GM23338 (cell line): Measurements from ENCODE around the gene GJB4. TPM values are rescaled to one million over a fixed set of nuclear protein-coding genes. Genes with fewer than 3 reads are reported as not detected.

ENCODE experiments used
- ATAC-seq: fragments of 200-7000 bp; cut with Tn5 transposase; 3 replicates; pipeline ENCODE4 v1.9.1; 2020
- DNase-seq: peaks from one replicate; pipeline ENCODE4 v3.0.0-alpha.2; 2015; ENCODE audit warnings: low spot score
- H2AFZ ChIP-seq: fragments of 200-600 bp; sonication (generic); 2 replicates; pipeline ENCODE4 v1.8.0; 2016; ENCODE audit warnings: antibody characterized with exemption, mild to moderate bottlenecking, moderate library complexity
- H3F3A ChIP-seq: fragments of 200-600 bp; sonication (generic); replicated peaks from 2 replicates; pipeline ENCODE4 v1.8.0; 2017; ENCODE audit warnings: antibody characterized with exemption, mixed run types, low read depth
- H3K27ac ChIP-seq: fragments of 200-600 bp; sonication (generic); 2 replicates; pipeline ENCODE4 v1.6.1; 2016; ENCODE audit warnings: low read depth
- H3K27me3 ChIP-seq: fragments of 200-600 bp; sonication (generic); 2 replicates; pipeline ENCODE4 v1.8.0; 2016; ENCODE audit warnings: mild to moderate bottlenecking, mixed run types, moderate library complexity; ENCODE audit not compliant: insufficient read depth
- H3K36me3 ChIP-seq: fragments of 200-600 bp; sonication (generic); 2 replicates; pipeline ENCODE4 v1.8.0; 2016; ENCODE audit warnings: mild to moderate bottlenecking; ENCODE audit not compliant: insufficient read depth
- H3K4me1 ChIP-seq: fragments of 200-600 bp; sonication (generic); 2 replicates; pipeline ENCODE4 v1.8.0; 2016; ENCODE audit warnings: mild to moderate bottlenecking, moderate library complexity; ENCODE audit not compliant: insufficient read depth
- H3K4me2 ChIP-seq: fragments of 200-600 bp; sonication (generic); 2 replicates; pipeline ENCODE4 v1.7.1; 2017; ENCODE audit warnings: mixed run types
- H3K4me3 ChIP-seq: fragments of 200-600 bp; sonication (generic); 2 replicates; pipeline ENCODE4 v1.6.1; 2016; ENCODE audit warnings: mixed run types
- H3K79me2 ChIP-seq: fragments of 200-600 bp; sonication (generic); replicated peaks from 2 replicates; pipeline ENCODE4 v1.8.0; 2017; ENCODE audit warnings: mild to moderate bottlenecking; ENCODE audit not compliant: insufficient read depth
- H3K9me2 ChIP-seq: fragments of 200-600 bp; sonication (generic); 2 replicates; pipeline ENCODE4 v1.8.0; 2017; ENCODE audit not compliant: insufficient read depth
- H4K20me1 ChIP-seq: fragments of 200-600 bp; sonication (generic); replicated peaks from 2 replicates; pipeline ENCODE4 v1.8.0; 2017; ENCODE audit warnings: mild to moderate bottlenecking; ENCODE audit not compliant: insufficient read depth
- H3K27ac Mint-ChIP-seq: 2 replicates; pipeline ENCODE4 v1.8.0; 2020; ENCODE audit warnings: inconsistent platforms, mild to moderate bottlenecking, moderate library complexity, mixed read lengths
- H3K27me3 Mint-ChIP-seq: 3 replicates; pipeline ENCODE4 v1.8.0; 2022; ENCODE audit warnings: low read depth, mild to moderate bottlenecking, moderate library complexity, mixed read lengths, inconsistent platforms; ENCODE audit not compliant: insufficient read depth, poor library complexity
- H3K36me3 Mint-ChIP-seq: 3 replicates; pipeline ENCODE4 v1.8.0; 2021; ENCODE audit warnings: low read depth, mild to moderate bottlenecking, inconsistent platforms, moderate library complexity, mixed read lengths
- H3K4me1 Mint-ChIP-seq: 3 replicates; pipeline ENCODE4 v1.8.0; 2020; ENCODE audit warnings: mild to moderate bottlenecking, inconsistent platforms, mixed read lengths
- H3K4me3 Mint-ChIP-seq: 3 replicates; pipeline ENCODE4 v1.8.0; 2021; ENCODE audit warnings: moderate library complexity, mild to moderate bottlenecking, inconsistent platforms, mixed read lengths
- H3K9me3 Mint-ChIP-seq: 3 replicates; pipeline ENCODE4 v1.8.0; 2020; ENCODE audit warnings: moderate library complexity, mild to moderate bottlenecking, inconsistent platforms, mixed read lengths
- EZH2phosphoT487 ChIP-seq: fragments of 200-600 bp; sonication (generic); IDR thresholded peaks from one replicate; pipeline ENCODE4 v1.8.1; 2018; ENCODE audit warnings: antibody characterized with exemption; ENCODE audit not compliant: unreplicated experiment
- POLR2AphosphoS5 ChIP-seq: IDR thresholded peaks from 2 replicates; pipeline ENCODE4 v1.6.1; 2016; ENCODE audit warnings: antibody characterized with exemption, low read depth
- STAT1 ChIP-seq: IDR thresholded peaks from one replicate; pipeline ENCODE4 v1.6.1; 2016; ENCODE audit warnings: antibody characterized with exemption; ENCODE audit not compliant: unreplicated experiment
- ZNF114 ChIP-seq: fragments of 250-450 bp; sonication (Bioruptor Pico); IDR thresholded peaks from 2 replicates; pipeline ENCODE4 v1.5.0; 2020; ENCODE audit warnings: mild to moderate bottlenecking, moderate library complexity
- ZNF462 ChIP-seq: fragments of 250-450 bp; sonication (Bioruptor Pico); IDR thresholded peaks from 2 replicates; pipeline ENCODE4 v1.5.0; 2020; ENCODE audit warnings: mild to moderate bottlenecking, moderate library complexity
- polyA plus RNA-seq: library from polyadenylated mRNA; unstranded; fragments of >200 nt; fragmentation: Nextera tagmentation; extraction: Ambion mirVana; gene quantifications from 2 replicates; pipeline ENCODE4 v1.2.1, GENCODE V29; 2016
- total RNA-seq: library from RNA; depleted of rRNA; stranded (reverse); fragments of >200 nt; shearing (Covaris generic); gene quantifications from 2 replicates; pipeline ENCODE4 v1.2.3, GENCODE V29; 2014
- TF ChIP-seq, protein P1 (sequence below): IDR thresholded peaks from one replicate; pipeline ENCODE4 v1.6.1; 2018; ENCODE audit warnings: antibody characterized with exemption; ENCODE audit not compliant: unreplicated experiment

Gene GJB4
- total and polyA plus RNA-seq, 2 experiments from 2014 or later = 0.07 TPM; not detected in 1

- TF ChIP-seq STAT1 (no peak), EZH2phosphoT487 (no peak), ZNF462 (CRISPR knock-in tag) (no peak), ZNF114 (CRISPR knock-in tag) (no peak), POLR2AphosphoS5 (no peak)
- TF ChIP-seq, protein P1, sequence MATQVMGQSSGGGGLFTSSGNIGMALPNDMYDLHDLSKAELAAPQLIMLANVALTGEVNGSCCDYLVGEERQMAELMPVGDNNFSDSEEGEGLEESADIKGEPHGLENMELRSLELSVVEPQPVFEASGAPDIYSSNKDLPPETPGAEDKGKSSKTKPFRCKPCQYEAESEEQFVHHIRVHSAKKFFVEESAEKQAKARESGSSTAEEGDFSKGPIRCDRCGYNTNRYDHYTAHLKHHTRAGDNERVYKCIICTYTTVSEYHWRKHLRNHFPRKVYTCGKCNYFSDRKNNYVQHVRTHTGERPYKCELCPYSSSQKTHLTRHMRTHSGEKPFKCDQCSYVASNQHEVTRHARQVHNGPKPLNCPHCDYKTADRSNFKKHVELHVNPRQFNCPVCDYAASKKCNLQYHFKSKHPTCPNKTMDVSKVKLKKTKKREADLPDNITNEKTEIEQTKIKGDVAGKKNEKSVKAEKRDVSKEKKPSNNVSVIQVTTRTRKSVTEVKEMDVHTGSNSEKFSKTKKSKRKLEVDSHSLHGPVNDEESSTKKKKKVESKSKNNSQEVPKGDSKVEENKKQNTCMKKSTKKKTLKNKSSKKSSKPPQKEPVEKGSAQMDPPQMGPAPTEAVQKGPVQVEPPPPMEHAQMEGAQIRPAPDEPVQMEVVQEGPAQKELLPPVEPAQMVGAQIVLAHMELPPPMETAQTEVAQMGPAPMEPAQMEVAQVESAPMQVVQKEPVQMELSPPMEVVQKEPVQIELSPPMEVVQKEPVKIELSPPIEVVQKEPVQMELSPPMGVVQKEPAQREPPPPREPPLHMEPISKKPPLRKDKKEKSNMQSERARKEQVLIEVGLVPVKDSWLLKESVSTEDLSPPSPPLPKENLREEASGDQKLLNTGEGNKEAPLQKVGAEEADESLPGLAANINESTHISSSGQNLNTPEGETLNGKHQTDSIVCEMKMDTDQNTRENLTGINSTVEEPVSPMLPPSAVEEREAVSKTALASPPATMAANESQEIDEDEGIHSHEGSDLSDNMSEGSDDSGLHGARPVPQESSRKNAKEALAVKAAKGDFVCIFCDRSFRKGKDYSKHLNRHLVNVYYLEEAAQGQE = no peak
- peaks cover 21% of the 10 kb centered on the region for H3K4me1 Mint-ChIP-seq
- ATAC-seq = no peak
Observed at GRCh38 chr1:34794790-34795180, 35.2 kb downstream of the GJB4 start.

More at GRCh38 chr1:34794790-34795180, 35.2 kb downstream of the GJB4 start:
- Histone ChIP-seq H3K27me3 (peaks cover 23% of the 10 kb centered on the region; the same call in 1 of the 2 replicates), H3K4me2 (no peak overlapping the region), H3K4me3 (no peak overlapping the region), H3K36me3 (no peaks in the 10 kb centered on the region), H3K27ac (no peak overlapping the region), H3K9me2 (0 out of 2 replicates have a peak, but pooled peaks cover 4% of the 10 kb centered on the region), H3K4me1 (no peaks in the 10 kb centered on the region; the same call in 1 of the 2 replicates), H3K79me2 (no peaks in the 10 kb centered on the region), H4K20me1 (no peaks in the 10 kb centered on the region), H3F3A (no peaks in the 10 kb centered on the region), H2AFZ (no peak overlapping the region)
- no peak for DNase-seq
- no peak overlapping the region for H3K4me3 Mint-ChIP-seq
- peaks cover 24% of the 10 kb centered on the region for H3K27me3 Mint-ChIP-seq
- no peak overlapping the region for H3K27ac Mint-ChIP-seq
- H3K36me3 Mint-ChIP-seq = no peaks in the 10 kb centered on the region; the same call in 2 of the 3 replicates
- H3K9me3 Mint-ChIP-seq = no peaks in the 10 kb centered on the region
